ENCODE data around the gene TCF19. TPM values are rescaled to one million over a fixed set of nuclear protein-coding genes. Genes with fewer than 3 reads are reported as not detected.

TCF19 gene
- total RNA-seq, 1 donor from 2014 or later: 17.3 TPM

DNA sequence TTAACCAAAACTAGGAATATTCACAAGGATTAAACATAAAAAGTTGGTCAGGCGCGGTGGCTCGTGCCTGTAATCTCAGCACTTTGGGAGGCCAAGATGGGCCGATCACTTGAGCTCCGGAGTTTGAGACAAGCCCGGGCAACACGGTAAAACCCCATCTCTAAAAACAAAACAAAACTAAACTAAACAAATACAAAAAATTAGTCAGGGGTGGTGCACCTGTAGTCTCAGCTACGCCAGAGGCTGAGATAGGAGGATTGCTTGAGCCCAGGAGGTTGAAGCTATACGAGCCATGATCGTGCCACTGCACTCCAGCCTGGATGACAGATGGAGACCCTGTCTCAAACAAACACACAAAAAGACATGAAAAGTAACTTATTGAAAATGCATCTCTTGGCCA is 22.7 kb upstream of the TCF19 start:
- intact Hi-C loops (cut with micrococcal nuclease): loop anchor here (2.0 kb wide), 1 partner anchor 305 kb away; no protein-coding TSS in a partner anchor

DNA sequence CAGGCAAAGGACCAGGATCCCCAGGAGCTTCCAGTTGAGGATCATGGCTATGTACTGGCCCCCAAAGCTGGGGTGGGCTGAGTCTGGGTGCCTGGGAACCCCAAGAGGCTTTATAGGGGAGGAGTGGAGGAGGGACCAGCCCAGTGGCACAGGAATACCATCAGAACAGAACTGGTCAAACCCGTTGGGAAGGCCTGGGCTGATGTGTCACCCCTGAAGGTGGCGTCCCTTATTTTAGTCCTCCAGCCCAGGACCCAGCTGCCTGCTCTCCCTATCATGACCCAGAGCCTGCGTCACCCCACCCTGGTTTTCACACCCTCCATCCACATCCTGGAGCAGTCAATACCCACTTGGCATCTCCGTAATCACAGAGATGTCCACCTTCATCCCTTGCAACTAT is 19.4 kb upstream of the TCF19 start, which contains the start of gene PSORS1C2:
Gene PSORS1C2, minus strand, starts transcription at position 85 of the 400 bp plus-strand sequence. Its CDS starts 40 bp downstream, at position 45.
- no peak within 1 kb of the TSS for H3K4me3 Mint-ChIP-seq
- ATAC-seq (ENCODE audit: low read depth): no peak
- no peaks in the 10 kb centered on the region for H3K27me3 Mint-ChIP-seq
- no peaks in the 10 kb centered on the region for H3K9me3 Mint-ChIP-seq
- CTCF ChIA-PET: interaction anchor here (1.0 to 3.1 kb wide), 5 partner anchors 50 to 236 kb away, joined by 3 to 30 read pairs (median 6); no protein-coding TSS in a partner anchor
- DNase-seq: no peak
- TF ChIP-seq, protein P1, sequence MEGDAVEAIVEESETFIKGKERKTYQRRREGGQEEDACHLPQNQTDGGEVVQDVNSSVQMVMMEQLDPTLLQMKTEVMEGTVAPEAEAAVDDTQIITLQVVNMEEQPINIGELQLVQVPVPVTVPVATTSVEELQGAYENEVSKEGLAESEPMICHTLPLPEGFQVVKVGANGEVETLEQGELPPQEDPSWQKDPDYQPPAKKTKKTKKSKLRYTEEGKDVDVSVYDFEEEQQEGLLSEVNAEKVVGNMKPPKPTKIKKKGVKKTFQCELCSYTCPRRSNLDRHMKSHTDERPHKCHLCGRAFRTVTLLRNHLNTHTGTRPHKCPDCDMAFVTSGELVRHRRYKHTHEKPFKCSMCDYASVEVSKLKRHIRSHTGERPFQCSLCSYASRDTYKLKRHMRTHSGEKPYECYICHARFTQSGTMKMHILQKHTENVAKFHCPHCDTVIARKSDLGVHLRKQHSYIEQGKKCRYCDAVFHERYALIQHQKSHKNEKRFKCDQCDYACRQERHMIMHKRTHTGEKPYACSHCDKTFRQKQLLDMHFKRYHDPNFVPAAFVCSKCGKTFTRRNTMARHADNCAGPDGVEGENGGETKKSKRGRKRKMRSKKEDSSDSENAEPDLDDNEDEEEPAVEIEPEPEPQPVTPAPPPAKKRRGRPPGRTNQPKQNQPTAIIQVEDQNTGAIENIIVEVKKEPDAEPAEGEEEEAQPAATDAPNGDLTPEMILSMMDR (IDR thresholded peaks at IDR 0.05): no peak
- H3K4me1 Mint-ChIP-seq: peaks cover 7% of the 10 kb centered on the region
- H3K27ac Mint-ChIP-seq: no peak within 1 kb of the TSS
- POLR2A ChIA-PET: no interaction called here
- intact Hi-C loops (cut with micrococcal nuclease): no loop called here
- peaks cover 10% of the 10 kb centered on the region for H3K36me3 Mint-ChIP-seq (ENCODE audit: low read depth)

More for the DNA sequence above, 22.7 kb upstream of the TCF19 start:
- Mint-ChIP-seq H3K27me3 (no peaks in the 10 kb centered on the region), H3K4me3 (no peak overlapping the region), H3K9me3 (no peaks in the 10 kb centered on the region), H3K36me3 (ENCODE audit: low read depth) (no peaks in the 10 kb centered on the region), H3K27ac (no peak overlapping the region), H3K4me1 (peaks cover 7% of the 10 kb centered on the region)
- ATAC-seq (ENCODE audit: low read depth): no peak
- no peak for DNase-seq
- TF ChIP-seq, protein P1 (IDR thresholded peaks at IDR 0.05): no peak
- ChIA-PET POLR2A (no interaction called here), CTCF (interaction anchor here (1.7 to 2.6 kb wide), 2 partner anchors 57 to 61 kb away, joined by 4 to 37 read pairs; no protein-coding TSS in a partner anchor)

DNA sequence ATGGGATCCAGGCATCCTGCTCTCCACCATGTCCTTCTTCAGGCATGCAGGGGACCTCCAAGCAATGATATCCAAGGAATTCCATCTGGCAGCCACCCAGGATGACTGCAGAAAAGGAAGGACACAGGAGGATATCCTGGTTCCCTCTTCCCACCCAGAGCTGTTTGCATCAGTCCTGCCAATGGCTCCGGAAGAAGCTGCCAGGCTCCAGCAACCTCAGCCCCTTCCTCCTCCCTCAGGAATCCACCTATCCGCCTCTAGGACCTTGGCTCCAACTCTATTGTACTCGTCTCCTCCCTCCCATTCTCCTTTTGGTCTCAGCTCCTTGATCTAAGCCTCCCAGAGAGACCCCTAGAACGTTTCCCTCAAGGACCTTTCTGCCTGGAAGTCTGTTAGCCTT is 18.8 kb upstream of the TCF19 start:
- DNase-seq (no peak), ATAC-seq (ENCODE audit: low read depth) (no peak)
- peaks cover 16% of the 10 kb centered on the region for H3K36me3 Mint-ChIP-seq (ENCODE audit: low read depth)
- ChIA-PET POLR2A (no interaction called here), CTCF (interaction anchor here (1.3 to 3.1 kb wide), 3 partner anchors 53 to 235 kb away, joined by 3 to 30 read pairs (median 21); no protein-coding TSS in a partner anchor)
- intact Hi-C loops (cut with micrococcal nuclease): no loop called here
- H3K27me3 Mint-ChIP-seq: no peaks in the 10 kb centered on the region
- no peak overlapping the region for H3K4me3 Mint-ChIP-seq
- TF ChIP-seq, protein P1 (IDR thresholded peaks at IDR 0.05): no peak
- H3K4me1 Mint-ChIP-seq: peaks cover 7% of the 10 kb centered on the region
- H3K9me3 Mint-ChIP-seq: no peaks in the 10 kb centered on the region
- no peak overlapping the region for H3K27ac Mint-ChIP-seq

- Mint-ChIP-seq H3K4me1 (peaks cover 7% of the 10 kb centered on the region), H3K9me3 (no peaks in the 10 kb centered on the region), H3K27me3 (no peaks in the 10 kb centered on the region), H3K27ac (no peak overlapping the region), H3K4me3 (no peak overlapping the region), H3K36me3 (ENCODE audit: low read depth) (peaks cover 26% of the 10 kb centered on the region)
- intact Hi-C loops (cut with micrococcal nuclease): no loop called here
- TF ChIP-seq, protein P1 (IDR thresholded peaks at IDR 0.05): no peak
- no peak for DNase-seq
- ATAC-seq (ENCODE audit: low read depth): no peak
- ChIA-PET CTCF (no interaction called here), POLR2A (no interaction called here)
These were observed 17.7 kb upstream of the TCF19 start for GRCh38 chr6:31140643-31141042.

DNA sequence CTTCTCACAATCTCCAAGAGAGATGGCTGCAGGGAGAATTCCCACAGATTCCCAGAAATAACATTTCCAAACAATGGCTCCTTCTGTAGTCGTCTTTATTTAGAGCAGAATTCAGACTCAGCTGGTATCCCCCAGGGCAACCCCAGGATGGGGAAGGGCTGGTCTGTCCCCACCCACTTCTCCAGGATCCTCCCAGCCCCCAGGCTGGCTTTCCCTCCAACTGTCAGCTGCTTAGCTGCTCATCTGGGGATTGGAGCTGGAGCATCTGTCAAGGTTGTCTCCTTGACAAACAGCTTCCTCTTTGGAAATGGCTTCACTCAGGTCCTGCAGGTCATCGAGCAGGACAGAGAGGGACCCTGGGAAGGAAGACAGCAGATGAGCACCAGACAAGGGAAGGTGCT is 16.0 kb upstream of the TCF19 start:
- ATAC-seq (ENCODE audit: low read depth) (no peak), DNase-seq (no peak)
- Mint-ChIP-seq H3K4me3 (no peak overlapping the region), H3K27me3 (no peaks in the 10 kb centered on the region), H3K4me1 (peaks cover 6% of the 10 kb centered on the region), H3K9me3 (no peaks in the 10 kb centered on the region), H3K36me3 (ENCODE audit: low read depth) (peaks cover 37% of the 10 kb centered on the region), H3K27ac (no peak overlapping the region)
- ChIA-PET CTCF (interaction anchor here (0.8 to 0.9 kb wide), 2 partner anchors 8 to 50 kb away, joined by 3 to 4 read pairs; no protein-coding TSS in a partner anchor), POLR2A (no interaction called here)
- TF ChIP-seq, protein P1 (IDR thresholded peaks at IDR 0.05): no peak
- intact Hi-C loops (cut with micrococcal nuclease): no loop called here

All from activated B cell treated with CpG ODN at 0.5 μM for 24 hours (primary cell).